Thyroid gland (tissue), 4 donors: Measurements from ENCODE around the gene GALNT10. TPM values are rescaled to one million over a fixed set of nuclear protein-coding genes. Genes with fewer than 3 reads are reported as not detected.

ENCODE experiments used
- DNase-seq, 2 donors: peaks; one replicate each; pipeline ENCODE4 v3.0.0-alpha.2; 2019
- H3K27ac ChIP-seq, 3 donors: fragments of 200-600 bp; sonication (generic); 1 replicate in 2 of 3; 2 replicates in 1 of 3; pipeline ENCODE4 v1.5.1; 2016 to 2019; ENCODE audit warnings: mild to moderate bottlenecking in 1 of 3, moderate library complexity in 1 of 3
- H3K27me3 ChIP-seq: fragments of 200-600 bp; sonication (generic); one replicate; pipeline ENCODE4 v1.5.1; 2019
- H3K36me3 ChIP-seq, 2 donors: fragments of 200-600 bp; sonication (generic); one replicate each; pipeline ENCODE4 v1.5.1; 2016 to 2019
- H3K4me1 ChIP-seq, 2 donors: fragments of 200-600 bp; sonication (generic); one replicate each; pipeline ENCODE4 v1.5.1; 2017 to 2019
- H3K4me3 ChIP-seq, 3 donors: fragments of 200-600 bp; sonication (generic); replicated peaks in 1 of 3; 1 replicate in 2 of 3; 2 replicates in 1 of 3; pipeline ENCODE4 v1.5.1; 2016; ENCODE audit warnings: mild to moderate bottlenecking in 1 of 3
- H3K9me3 ChIP-seq: fragments of 200-600 bp; sonication (generic); one replicate; pipeline ENCODE4 v1.5.1; 2017
- POLR2A ChIP-seq, 2 donors: fragments of 450-650 bp; IDR thresholded peaks; one replicate each; pipeline ENCODE4 v1.6.1; 2017; ENCODE audit warnings: antibody characterized with exemption in 2 of 2, mild to moderate bottlenecking in 2 of 2, moderate library complexity in 1 of 2
- WGBS, 2 donors: methylation state at CpG; one replicate each; pipeline ENCODE4 v1.1.5; 2017; 5-methylcytosine and 5-hydroxymethylcytosine counted together
- intact Hi-C: fragments of 100-400 bp; cut with DNase I; formaldehyde crosslinking; loops from one replicate; pipeline ENCODE4 v1.15.1; 2023
- total RNA-seq, 4 donors: library from RNA; depleted of rRNA; stranded (reverse); fragments of >200 nt; gene quantifications; one replicate each; pipeline ENCODE4 v1.2.3, GENCODE V29; 2016
- TF ChIP-seq, protein P1 (sequence below), 6 experiments: fragments of 200-600 bp in 3 of 6; fragments of 450-650 bp in 3 of 6; sonication (generic) in 3 of 6; IDR thresholded peaks; one replicate each; pipeline ENCODE4 v1.5.1; 2016 to 2019; ENCODE audit warnings: antibody characterized with exemption in 6 of 6, mild to moderate bottlenecking in 2 of 6, inconsistent platforms in 1 of 6, moderate library complexity in 1 of 6

GALNT10 gene
- total RNA-seq, 4 donors from 2014 or later = 33.3 to 69.6 (median 58.1) TPM

DNA sequence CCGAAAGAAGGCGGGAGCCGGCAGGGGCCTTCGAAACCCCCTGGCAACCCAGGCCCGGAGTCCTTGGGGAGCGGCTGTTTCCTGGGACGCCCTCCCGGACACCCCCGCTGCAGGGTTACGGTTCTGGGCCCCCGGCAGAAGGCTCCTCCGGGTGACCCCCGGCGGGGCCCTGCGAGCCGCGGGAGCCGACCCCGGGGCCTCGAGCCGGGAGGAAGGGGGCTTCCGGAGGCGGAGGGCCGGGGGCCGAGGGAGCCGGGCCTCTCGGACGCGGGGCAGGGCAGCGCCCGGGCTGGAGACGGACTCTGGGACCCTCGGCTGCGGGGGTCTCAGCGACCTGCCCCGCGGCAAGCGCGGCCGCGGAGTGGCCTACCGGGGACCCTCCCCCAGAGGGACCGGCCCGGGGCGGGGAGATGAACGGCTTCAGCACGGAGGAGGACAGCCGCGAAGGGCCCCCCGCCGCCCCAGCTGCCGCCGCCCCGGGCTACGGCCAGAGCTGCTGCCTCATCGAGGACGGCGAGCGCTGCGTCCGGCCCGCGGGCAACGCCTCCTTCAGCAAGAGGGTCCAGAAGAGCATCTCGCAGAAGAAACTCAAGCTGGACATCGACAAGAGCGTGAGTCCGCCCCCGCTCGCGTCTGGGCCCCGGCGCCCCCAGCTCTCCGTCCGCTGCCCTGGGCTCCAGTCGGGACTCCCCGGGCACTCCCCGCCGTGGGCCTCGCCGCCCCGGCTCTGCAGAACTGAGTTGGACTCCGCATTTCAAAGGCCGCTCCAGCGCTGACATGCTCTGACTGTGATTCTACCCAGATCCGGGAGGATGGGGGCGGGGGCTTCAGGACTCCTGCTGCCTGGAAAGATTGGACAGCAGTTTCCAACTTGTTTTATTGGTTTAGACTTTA lies 255.9 kb downstream of the GALNT10 start:
- peaks cover 5 to 9% of the 10 kb centered on the region in 2 donors for H3K36me3 ChIP-seq
- H3K9me3 ChIP-seq = no peaks in the 10 kb centered on the region
- intact Hi-C loops = no loop called here
- TF ChIP-seq, protein P1, sequence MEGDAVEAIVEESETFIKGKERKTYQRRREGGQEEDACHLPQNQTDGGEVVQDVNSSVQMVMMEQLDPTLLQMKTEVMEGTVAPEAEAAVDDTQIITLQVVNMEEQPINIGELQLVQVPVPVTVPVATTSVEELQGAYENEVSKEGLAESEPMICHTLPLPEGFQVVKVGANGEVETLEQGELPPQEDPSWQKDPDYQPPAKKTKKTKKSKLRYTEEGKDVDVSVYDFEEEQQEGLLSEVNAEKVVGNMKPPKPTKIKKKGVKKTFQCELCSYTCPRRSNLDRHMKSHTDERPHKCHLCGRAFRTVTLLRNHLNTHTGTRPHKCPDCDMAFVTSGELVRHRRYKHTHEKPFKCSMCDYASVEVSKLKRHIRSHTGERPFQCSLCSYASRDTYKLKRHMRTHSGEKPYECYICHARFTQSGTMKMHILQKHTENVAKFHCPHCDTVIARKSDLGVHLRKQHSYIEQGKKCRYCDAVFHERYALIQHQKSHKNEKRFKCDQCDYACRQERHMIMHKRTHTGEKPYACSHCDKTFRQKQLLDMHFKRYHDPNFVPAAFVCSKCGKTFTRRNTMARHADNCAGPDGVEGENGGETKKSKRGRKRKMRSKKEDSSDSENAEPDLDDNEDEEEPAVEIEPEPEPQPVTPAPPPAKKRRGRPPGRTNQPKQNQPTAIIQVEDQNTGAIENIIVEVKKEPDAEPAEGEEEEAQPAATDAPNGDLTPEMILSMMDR (IDR thresholded peaks at IDR 0.05) = no peak
- TF ChIP-seq POLR2A (IDR thresholded peaks at IDR 0.05) = peak in 1 of 2 donors; percentile 21
- peaks cover 14 to 19% of the 10 kb centered on the region in 2 donors for H3K4me1 ChIP-seq
- H3K4me3 ChIP-seq = peak overlapping the region; percentile 75 to 95 (median 76)
- peak overlapping the region; percentile 28 to 86 (median 61) for H3K27ac ChIP-seq
- H3K27me3 ChIP-seq = no peaks in the 10 kb centered on the region
- WGBS, 2 donors = 0 to 3% methylated on average over 5 to 6 of the region's 87 CpGs
- DNase-seq = peak; percentile 67 to 75

GRCh38 chr5:154447089-154447725 lies 256.7 kb downstream of the GALNT10 start:
- H3K27ac ChIP-seq = peak overlapping the region in 1 of 3 donors; percentile 86
- no peaks in the 10 kb centered on the region for H3K27me3 ChIP-seq
- intact Hi-C loops = no loop called here
- peak overlapping the region in 2 of 3 donors; percentile 76 to 95 for H3K4me3 ChIP-seq
- peaks cover 11 to 14% of the 10 kb centered on the region in 2 donors for H3K36me3 ChIP-seq
- 6 to 11% methylated on average over 10 of the region's 10 CpGs for WGBS, 2 donors
- TF ChIP-seq POLR2A (IDR thresholded peaks at IDR 0.05) = no peak
- TF ChIP-seq, protein P1 (IDR thresholded peaks at IDR 0.05) = no peak
- no peak for DNase-seq
- H3K4me1 ChIP-seq = peaks cover 14 to 19% of the 10 kb centered on the region in 2 donors
- H3K9me3 ChIP-seq = no peaks in the 10 kb centered on the region

DNA sequence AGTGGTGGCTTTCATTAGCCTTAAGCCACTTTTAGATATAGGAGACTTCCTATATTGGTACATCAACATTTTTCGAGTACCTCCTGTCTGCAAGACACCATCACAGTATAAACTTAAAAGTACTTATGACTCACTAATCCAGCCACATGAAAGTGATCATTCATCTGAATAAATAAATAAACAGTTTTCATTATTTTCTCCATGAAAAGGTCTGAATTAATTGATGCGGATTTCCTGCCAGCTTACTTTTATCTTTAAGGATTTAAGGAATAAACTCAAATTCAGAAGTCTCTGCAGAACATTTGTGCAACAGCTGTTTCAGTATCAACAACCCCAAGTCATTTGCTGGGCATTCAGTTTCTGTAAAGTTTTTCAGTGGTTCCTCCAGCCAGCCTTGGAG lies 259.3 kb downstream of the GALNT10 start:
- DNase-seq = no peak
- H3K27me3 ChIP-seq = no peaks in the 10 kb centered on the region
- intact Hi-C loops = no loop called here
- H3K4me1 ChIP-seq = peaks cover 10 to 15% of the 10 kb centered on the region in 2 donors
- 91 to 96% methylated on average over 2 of the region's 2 CpGs for WGBS, 2 donors
- no peak overlapping the region for H3K4me3 ChIP-seq
- TF ChIP-seq, protein P1 (IDR thresholded peaks at IDR 0.05) = no peak
- TF ChIP-seq POLR2A (IDR thresholded peaks at IDR 0.05) = no peak
- H3K36me3 ChIP-seq = peaks cover 27 to 35% of the 10 kb centered on the region in 2 donors
- H3K9me3 ChIP-seq = no peaks in the 10 kb centered on the region
- H3K27ac ChIP-seq = no peak overlapping the region

- no peak overlapping the region for H3K27ac ChIP-seq
- peaks cover 42 to 54% of the 10 kb centered on the region in 2 donors for H3K36me3 ChIP-seq
- H3K4me3 ChIP-seq = no peak overlapping the region
- H3K9me3 ChIP-seq = no peaks in the 10 kb centered on the region
- no peaks in the 10 kb centered on the region for H3K27me3 ChIP-seq
- 90 to 95% methylated on average over 8 of the region's 8 CpGs for WGBS, 2 donors
- TF ChIP-seq, protein P1 (IDR thresholded peaks at IDR 0.05) = no peak
- DNase-seq = no peak
- H3K4me1 ChIP-seq = peaks cover 9 to 13% of the 10 kb centered on the region in 2 donors
- intact Hi-C loops = no loop called here
Measured at GRCh38 chr5:154451957-154452356, 261.4 kb downstream of the GALNT10 start.

GRCh38 chr5:154455585-154455984 lies 265.1 kb downstream of the GALNT10 start:
- Histone ChIP-seq H3K4me3 (no peak overlapping the region), H3K9me3 (no peaks in the 10 kb centered on the region), H3K4me1 (no peaks in the 10 kb centered on the region), H3K36me3 (peaks cover 47 to 60% of the 10 kb centered on the region in 2 donors), H3K27me3 (no peaks in the 10 kb centered on the region), H3K27ac (no peak overlapping the region)
- no peak for TF ChIP-seq POLR2A (IDR thresholded peaks at IDR 0.05)
- TF ChIP-seq, protein P1 (IDR thresholded peaks at IDR 0.05) = no peak
- WGBS, 2 donors = 89 to 92% methylated on average over 5 of the region's 5 CpGs
- no peak for DNase-seq
- intact Hi-C loops = no loop called here
